NCI-H526 (cell line): ENCODE measurements around the gene AMHR2.
"Not testable (repeated sequence)": the region's sequence is repeated elsewhere in the genome, so short reads cannot be mapped to it uniquely, and the experiment has no call there.

Experiments used
- DNase-seq, 2 experiments: peaks; one replicate each; lab custom pipeline; 2025; lab: John Stamatoyannopoulos, UW

Gene AMHR2

DNA sequence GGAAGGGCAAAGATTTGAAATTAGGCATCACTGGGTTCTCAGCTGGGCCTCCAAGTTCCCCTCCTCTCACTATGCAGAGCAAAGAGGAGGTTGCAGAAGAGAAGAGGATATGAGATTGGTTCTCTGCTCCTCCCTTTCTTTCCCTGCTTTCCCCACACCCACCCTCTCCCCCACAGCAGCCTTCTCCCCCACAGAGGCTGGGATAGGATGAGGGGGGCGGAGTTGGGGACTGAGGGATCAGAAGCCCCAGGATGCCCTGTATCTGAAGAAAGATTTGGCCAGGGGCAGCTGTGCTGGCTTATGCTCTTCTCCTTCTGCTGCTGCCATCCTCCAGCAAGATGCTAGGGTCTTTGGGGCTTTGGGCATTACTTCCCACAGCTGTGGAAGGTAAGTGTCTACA lies at the start of gene AMHR2:
TSS of gene AMHR2 (plus strand) at position 259 of the 400 bp plus-strand sequence. CDS start at position 339, 80 bp downstream.
- DNase-seq = no peak

DNA sequence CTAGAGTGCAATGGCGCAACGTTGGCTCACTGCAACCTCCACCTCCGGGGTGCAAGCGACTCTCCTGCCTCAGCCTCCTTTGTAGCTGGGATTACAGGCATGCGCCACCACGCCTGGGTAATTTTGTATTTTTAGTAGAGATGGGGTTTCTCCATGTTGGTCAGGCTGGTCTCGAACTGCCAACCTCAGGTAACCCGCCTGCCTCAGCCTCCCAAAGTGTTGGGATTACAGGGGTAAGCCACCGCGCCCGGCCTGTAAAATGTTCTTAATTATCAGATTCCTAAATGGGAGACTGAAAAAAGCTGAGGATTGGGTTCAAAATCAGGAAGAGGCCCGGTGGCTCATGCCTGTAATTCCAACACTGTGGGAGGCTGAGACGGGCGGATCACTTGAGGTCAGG lies 49.4 kb upstream of the AMHR2 start:
- DNase-seq = not testable (repeated sequence)

DNA sequence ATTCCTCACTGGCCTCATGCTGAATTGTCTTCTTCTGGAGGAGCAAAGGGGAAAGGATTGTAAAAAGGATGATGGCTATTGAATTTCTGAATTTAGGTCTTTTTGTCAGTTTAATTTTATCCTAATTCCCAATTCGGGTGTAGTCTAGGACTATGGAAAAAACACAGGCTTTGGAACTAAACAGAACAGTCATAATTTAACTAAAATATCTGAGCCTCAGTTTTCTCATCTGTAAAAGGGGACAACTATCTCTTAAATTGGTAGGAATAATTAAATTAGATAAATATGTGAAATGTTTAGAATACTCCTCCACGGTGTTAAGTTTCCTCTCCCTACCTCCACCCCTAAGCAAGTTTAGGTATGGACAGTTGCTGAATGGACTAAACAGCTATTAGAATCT lies 46.9 kb upstream of the AMHR2 start:
- no peak for DNase-seq

DNA sequence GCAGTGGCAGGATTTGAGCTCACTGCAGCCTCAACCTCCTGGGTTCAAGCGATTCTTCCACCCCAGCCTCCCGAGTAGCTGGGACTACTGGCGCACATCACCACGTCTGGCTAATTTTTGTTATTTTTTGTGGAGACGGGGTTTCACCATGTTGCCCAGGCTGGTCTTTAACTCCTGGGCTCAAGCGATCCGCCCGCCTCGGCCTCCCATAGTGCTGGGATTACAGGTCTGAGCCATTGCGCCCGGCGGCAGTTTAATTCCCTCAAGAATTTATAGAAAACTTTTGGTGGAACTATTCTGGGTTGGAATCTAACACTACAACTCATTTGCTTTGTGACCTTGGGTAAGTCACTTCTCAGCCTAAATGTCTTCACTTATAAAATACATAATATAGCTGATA lies 45.4 kb upstream of the AMHR2 start:
- DNase-seq = no peak

DNA sequence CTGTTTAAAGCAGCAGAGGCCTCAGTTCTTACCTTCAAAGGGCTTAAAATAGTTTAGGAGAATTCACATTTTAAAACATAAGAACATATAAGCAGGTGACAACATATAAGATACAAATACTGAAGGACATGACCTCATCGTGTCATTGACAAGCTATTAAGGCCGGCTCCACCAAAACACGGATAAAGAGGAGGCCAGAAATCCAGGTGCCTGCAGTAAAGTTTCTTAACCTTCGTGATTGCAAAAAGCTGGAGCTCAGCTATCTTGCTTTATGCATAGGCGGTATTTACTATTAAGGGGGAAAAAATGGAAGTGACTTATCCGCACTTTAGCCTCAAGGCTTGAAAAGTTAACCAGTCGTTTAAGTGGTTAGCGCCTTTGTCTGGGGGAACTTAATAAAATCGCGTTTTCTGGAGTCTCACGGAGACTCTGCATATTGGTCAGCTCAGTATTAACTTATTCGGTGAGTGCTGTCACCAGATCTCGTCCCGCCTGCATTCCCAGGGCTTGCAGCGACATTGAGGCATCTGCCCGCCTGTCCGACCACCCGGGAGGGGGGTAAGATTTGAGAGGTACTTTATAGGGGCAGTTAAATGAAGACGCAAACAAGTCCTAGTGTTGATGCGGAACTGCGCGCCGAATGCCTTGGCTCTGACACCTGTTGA lies 44.8 kb upstream of the AMHR2 start:
- peak in 1 of 2 experiments; percentile 24 for DNase-seq

DNA sequence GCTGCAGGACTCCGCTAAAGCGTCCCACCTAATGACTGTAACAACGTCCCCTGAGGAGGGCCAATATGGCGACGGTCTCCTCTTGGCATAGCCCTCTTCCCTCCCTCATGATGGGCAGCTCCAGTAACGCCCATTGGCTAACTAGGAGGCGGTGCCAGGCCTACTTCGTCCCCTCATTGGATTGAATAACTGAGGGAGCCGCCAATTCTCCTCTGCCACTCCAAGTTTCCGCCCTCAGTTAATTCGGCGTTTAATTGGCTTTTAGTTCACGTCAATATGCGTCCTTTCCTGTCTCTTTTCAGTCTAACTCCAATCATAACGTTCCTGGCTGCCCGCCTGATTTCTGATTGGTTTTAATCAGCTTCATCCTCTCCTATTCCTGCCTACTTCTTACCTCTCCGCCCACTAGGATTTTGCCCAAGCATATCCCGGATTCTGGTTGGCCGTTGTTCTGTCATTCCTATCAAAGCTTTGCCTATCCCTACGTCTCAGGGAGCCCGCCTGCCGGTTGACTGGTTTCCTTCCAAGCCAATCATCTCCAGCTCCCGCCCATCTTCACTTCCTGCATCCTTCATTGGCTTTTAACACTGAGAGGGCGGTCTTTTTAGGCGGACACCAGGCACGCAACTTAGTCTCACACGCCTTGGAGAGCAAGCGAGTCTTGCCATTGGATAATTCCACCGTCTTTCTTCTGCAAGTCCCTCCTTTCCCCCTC lies 44.1 kb upstream of the AMHR2 start:
- peak; percentile 100 for DNase-seq

DNA sequence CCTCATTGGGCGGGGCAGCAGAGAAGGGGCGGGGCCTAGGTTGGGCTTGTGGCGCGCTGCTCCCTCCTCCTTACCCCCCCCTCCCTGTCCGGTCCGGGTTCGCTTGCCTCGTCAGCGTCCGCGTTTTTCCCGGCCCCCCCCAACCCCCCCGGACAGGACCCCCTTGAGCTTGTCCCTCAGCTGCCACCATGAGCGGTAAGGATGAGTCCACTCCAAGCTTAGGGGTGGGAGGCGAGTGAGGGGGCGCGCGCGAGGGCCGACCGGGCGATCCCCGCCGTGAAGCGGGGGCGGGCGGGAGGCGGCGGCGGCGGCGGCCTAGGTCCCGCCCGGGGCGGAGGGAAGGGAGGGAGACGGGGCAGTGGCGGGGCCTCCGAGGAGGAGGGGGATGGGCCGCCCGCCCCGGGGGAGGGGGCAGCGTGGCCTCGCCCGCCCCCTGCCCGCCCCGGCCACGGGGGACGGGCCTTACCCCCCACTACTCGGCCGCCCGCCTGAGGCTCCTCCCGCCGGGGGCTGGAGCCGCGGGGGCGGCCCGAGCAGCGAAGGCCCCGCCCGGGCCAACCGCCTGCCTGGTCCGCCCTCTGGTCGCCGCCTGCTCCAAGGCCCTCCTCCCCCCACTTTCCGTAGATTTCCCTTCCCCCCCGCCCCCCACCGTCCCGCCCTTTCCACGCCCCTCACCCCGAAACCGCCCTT lies 43.4 kb upstream of the AMHR2 start, which contains the start of gene SP1:
TSS of gene SP1 (plus strand) at position 73 of the 690 bp plus-strand sequence. CDS start at position 189, 116 bp downstream.
- DNase-seq = peak; percentile 39 to 92

DNA sequence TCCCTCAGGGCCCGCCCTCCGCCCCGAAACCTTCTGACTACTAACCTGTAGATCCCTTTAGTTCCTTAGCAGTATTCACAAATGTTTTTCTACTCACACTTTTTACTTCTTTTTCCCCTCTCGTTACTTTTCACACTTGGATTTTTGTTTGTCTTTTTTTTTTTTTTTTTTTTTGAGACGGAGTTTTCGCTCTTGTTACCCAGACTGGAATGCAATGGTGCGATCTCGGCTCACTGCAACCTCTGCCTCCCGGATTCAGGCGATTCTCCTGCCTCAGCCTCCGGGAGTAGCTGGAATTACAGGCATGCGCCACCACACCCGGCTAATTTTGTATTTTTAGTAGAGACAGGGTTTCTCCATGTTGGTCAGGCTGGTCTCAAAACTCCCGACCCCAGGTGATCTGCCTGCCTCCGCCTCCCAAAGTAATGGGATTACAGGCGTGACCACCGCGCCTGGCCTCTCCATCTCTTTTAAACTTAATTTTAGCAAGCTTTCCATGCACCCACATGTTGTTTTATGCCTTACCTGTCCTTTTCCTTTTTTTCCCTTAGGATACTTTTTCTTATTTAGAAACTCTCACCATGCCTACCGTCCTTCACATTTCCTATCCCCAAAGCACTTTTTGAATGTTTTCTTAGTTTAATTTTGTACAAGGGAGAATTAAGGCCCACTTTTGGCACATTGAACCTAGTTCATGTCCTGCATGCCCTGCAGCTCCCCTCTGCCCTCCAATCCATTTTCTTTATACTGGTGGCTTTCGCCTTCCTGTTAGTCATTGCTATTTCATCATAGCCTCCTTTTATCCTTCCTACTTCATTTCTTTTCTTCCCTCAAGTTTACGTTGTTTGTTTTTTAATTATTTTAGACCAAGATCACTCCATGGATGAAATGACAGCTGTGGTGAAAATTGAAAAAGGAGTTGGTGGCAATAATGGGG lies 42.6 kb upstream of the AMHR2 start:
- no peak for DNase-seq

DNA sequence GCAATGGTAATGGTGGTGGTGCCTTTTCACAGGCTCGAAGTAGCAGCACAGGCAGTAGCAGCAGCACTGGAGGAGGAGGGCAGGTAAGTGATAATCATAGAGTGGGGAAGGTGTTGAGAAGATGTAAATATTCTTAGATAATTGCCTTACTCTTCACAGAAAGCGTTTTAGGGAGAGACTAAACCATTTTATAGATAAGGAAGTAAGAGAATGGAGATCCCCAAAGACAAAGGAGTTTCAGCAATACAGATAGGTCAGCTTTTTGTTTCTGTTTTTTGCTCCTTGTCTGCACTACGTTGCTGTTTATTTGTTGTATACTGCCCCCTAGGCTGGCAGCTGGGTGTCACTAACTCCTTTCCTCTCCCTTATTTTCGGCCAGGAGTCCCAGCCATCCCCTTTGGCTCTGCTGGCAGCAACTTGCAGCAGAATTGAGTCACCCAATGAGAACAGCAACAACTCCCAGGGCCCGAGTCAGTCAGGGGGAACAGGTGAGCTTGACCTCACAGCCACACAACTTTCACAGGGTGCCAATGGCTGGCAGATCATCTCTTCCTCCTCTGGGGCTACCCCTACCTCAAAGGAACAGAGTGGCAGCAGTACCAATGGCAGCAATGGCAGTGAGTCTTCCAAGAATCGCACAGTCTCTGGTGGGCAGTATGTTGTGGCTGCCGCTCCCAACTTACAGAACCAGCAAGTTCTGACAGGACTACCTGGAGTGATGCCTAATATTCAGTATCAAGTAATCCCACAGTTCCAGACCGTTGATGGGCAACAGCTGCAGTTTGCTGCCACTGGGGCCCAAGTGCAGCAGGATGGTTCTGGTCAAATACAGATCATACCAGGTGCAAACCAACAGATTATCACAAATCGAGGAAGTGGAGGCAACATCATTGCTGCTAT lies 41.7 kb upstream of the AMHR2 start:
- peak; percentile 41 to 55 for DNase-seq

DNA sequence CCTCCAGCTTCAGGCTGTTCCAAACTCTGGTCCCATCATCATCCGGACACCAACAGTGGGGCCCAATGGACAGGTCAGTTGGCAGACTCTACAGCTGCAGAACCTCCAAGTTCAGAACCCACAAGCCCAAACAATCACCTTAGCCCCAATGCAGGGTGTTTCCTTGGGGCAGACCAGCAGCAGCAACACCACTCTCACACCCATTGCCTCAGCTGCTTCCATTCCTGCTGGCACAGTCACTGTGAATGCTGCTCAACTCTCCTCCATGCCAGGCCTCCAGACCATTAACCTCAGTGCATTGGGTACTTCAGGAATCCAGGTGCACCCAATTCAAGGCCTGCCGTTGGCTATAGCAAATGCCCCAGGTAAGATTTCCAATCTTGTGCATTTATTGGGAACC lies 40.4 kb upstream of the AMHR2 start:
- no peak for DNase-seq

DNA sequence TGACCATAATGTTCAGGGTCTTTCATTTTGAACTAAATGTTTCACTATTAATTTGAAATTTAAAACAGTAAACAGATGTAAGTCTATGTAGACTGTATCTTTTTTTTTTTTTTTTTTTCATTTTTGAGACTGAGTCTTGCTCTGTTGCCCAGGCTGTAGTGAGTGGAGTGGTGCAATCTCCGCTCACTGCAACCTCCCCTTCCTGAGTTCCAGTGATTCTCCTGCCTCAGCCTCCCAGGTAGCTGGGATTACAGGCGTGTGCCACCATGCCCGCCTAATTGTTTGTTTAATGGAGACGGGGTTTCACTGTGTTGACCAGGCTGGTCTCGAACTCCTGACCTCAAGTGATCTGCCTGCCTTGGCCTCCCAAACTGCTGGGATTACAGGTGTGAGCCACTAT lies 37.3 kb upstream of the AMHR2 start:
- not testable (repeated sequence) for DNase-seq

DNA sequence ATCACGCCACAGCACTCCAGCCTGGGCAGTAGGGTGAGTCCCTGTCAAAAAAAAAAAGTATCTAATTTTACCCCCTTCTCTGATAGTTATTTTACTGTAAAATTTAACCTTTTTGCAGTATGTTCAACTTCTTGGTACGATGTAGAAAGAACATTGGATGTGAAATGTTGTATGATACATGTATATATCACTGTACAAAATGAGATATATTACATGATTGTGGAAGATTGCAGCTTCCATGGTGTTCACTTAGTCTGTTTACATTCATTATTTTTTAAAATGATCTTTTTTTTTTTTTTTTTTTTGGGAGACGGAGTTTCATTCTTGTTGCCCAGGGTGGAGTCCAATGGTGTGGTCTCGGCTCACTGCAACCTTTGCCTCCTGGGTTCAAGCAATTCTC lies 34.7 kb upstream of the AMHR2 start:
- no peak for DNase-seq

DNA sequence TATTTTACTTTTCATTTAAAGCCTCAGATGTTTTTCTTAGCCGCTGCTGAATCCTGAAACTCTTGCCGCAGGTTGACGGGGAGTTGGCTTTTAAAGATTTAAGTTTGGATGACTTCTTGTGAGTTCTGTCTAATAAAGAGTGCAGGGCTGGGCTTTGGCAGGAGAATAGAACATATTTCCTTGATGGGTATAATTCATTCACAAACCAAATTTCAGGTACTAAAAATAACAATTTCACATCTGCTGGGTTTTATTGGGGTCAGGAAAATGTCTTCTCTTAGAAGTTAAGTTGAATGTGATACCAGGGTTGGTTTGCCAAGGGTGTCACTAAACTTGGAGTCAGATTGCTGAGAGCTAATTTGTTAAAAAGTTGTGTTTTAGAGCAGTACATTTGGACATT lies 34.0 kb upstream of the AMHR2 start:
- DNase-seq = no peak

DNA sequence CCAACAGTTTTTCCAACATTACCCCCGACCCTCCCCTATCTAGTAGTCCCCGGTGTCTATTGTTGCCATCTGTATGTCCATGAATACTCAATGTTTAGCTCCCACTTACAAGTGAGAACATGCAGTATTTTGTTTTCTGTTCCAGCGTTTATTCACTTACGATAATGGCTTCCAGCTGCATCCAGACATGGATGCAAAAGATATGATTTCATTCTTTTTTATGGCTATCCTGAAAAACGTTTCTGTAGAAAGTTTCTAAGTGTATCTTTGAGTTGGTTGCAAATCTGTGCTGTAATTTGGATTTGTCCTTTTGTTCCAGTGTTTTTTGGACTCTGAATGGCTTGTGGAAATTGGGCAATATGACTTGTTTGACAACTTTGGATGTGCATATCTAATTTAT lies 31.9 kb upstream of the AMHR2 start:
- DNase-seq = no peak

DNA sequence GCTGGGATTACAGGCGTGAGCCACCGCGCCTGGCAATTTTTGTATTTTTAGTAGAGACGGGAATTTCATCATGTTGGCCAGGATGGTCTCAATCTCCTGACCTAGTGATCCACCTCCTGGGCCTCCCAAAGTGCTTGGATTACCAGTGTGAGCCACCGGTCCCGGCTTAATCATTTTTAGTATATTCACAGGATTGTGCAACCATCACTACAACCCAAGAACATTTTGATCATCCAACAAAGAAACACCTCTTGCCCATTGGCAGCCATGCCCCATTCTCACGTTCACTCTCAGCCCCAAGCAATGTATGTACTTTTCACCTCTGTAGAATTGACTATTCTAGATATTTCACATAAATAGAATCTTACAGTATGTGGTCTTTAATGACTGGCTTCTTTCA lies 23.8 kb upstream of the AMHR2 start:
- DNase-seq = no peak

DNA sequence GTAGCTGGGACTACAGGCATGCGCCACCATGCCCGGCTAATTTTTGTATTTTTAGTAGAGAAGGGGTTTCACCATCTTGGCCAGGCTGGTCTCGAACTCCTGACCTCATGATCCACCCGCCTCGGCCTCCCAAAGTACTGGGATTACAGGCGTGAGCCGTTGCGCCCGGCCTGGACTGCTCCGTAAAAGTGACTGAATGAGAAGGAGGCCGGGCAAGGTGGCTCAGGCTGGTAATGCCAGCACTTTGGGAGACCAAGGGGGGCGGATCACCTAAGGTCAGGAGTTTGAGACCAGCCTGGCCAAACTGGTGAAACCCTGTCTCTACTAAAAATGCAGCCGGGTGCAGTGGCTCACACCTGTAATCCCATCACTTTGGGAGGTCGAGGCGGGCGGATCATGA lies 21.3 kb upstream of the AMHR2 start:
- DNase-seq = not testable (repeated sequence)

DNA sequence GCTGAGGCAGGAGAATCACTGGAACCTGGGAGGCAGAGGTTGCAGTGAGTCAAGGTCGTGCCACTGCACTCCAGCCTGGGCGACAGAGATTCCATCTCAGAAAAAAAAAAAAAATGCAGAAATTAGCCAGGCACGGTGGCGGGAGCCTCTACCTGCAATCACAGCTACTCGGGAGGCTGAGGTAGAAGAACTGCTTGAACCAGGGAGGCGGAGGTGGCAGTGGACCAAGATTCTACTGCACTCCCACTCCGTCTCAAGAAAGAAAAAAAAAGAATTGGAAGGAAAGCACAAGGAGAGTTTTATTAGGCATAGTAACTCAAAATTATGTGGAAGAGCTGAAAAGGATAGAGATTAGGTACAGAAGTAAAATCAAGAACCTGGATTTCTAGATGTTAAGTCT lies 20.8 kb upstream of the AMHR2 start:
- DNase-seq = no peak

DNA sequence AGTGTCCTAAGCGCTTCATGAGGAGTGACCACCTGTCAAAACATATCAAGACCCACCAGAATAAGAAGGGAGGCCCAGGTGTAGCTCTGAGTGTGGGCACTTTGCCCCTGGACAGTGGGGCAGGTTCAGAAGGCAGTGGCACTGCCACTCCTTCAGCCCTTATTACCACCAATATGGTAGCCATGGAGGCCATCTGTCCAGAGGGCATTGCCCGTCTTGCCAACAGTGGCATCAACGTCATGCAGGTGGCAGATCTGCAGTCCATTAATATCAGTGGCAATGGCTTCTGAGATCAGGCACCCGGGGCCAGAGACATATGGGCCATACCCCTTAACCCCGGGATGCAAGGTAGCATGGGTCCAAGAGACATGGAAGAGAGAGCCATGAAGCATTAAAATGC lies 12.7 kb upstream of the AMHR2 start:
- DNase-seq = no peak

DNA sequence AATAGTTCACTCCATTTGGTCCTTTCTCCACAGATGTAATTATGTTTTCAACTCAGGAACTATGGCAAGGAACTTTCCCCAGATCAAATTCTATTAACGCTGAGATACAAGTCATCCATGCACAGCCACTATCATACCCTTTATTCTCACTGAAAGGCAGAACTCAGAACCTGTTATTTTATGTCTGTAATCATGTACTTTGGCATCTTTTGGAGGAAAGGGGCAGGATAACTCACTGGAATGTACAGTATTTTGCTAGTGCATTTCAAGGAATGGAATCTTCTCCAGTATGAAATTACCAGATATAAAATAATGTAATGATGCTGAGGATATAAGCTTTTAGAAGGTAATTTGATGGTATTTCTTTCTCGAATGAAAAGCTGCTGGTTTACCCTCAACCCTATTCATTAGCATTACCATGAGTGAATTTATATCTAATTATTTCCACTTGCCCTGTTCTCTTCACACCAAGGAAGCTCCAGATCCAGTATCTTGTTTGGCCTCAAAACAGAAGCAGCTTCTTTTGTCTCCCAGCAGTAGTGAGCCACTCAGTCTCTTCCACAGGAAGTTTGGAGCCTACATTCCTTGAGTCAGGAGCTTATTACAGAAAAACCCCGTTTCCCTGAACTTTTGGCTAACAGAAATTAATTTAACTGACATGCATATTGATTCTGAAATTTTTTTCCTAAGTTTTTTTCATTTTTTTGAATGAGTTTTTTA lies 10.0 kb upstream of the AMHR2 start:
- no peak for DNase-seq

DNA sequence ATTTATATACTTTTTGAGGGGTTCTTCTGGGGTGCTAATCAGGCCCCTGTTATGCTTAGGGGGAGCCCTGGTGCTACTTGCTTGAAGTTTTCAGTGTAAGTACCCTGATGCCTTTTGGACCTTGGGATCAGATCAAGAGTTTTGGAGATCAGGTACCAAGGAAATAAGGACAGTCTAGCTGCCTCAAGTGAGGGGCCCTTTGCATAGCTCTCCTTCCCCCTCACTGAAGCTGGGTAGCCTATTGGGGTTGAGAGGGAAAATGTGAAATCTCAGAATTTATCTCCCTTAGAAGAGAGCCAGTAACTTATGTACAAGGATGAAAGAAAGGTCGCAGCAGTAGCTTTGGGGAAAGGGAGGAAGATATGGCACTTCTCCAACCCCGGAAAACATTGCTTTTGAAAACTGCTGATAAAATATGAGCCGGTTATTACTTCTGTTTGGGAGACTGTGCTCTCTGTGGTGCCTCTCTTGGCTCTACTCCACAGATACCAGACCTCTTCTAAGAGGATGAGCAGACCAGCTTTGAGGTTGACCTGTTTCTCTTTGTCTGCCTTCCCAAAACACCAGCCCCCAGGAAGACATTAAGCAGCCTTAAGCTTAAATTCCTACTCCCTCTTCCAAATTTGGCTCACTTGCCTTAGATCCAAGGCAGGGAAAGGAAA lies 8.8 kb upstream of the AMHR2 start:
- DNase-seq = no peak
